Effector memory CD8-positive, alpha-beta T cell (primary cell): Measurements from ENCODE around the gene LY6G6F.

ENCODE experiments used
- ATAC-seq: fragments of 150-1000 bp; cut with Tn5 transposase; replicated peaks from 2 replicates; pipeline ENCODE4 v1.10.0; 2021; ENCODE audit warnings: mild to moderate bottlenecking, moderate library complexity
- DNase-seq, 3 experiments: peaks; one replicate each; pipeline ENCODE4 v3.0.0; 2021
- H3K27ac Mint-ChIP-seq, 2 donors: one replicate each; pipeline ENCODE4 v1.8.0; 2022; ENCODE audit warnings: mild to moderate bottlenecking in 2 of 2, mixed read lengths in 2 of 2, moderate library complexity in 2 of 2
- H3K27me3 Mint-ChIP-seq, 2 donors: one replicate each; pipeline ENCODE4 v1.8.0; 2022; ENCODE audit warnings: mixed read lengths in 2 of 2
- H3K36me3 Mint-ChIP-seq: one replicate; pipeline ENCODE4 v1.8.0; 2022; ENCODE audit warnings: mild to moderate bottlenecking, moderate library complexity, mixed read lengths; ENCODE audit not compliant: insufficient read depth
- H3K4me1 Mint-ChIP-seq, 2 donors: one replicate each; pipeline ENCODE4 v1.8.0; 2022; ENCODE audit warnings: low read depth in 2 of 2, mixed read lengths in 2 of 2
- H3K4me3 Mint-ChIP-seq, 2 donors: one replicate each; pipeline ENCODE4 v1.8.0; 2022; ENCODE audit warnings: mild to moderate bottlenecking in 2 of 2, mixed read lengths in 2 of 2, moderate library complexity in 2 of 2
- H3K9me3 Mint-ChIP-seq, 2 donors: one replicate each; pipeline ENCODE4 v1.8.0; 2022; ENCODE audit warnings: mixed read lengths in 2 of 2

Gene LY6G6F

DNA sequence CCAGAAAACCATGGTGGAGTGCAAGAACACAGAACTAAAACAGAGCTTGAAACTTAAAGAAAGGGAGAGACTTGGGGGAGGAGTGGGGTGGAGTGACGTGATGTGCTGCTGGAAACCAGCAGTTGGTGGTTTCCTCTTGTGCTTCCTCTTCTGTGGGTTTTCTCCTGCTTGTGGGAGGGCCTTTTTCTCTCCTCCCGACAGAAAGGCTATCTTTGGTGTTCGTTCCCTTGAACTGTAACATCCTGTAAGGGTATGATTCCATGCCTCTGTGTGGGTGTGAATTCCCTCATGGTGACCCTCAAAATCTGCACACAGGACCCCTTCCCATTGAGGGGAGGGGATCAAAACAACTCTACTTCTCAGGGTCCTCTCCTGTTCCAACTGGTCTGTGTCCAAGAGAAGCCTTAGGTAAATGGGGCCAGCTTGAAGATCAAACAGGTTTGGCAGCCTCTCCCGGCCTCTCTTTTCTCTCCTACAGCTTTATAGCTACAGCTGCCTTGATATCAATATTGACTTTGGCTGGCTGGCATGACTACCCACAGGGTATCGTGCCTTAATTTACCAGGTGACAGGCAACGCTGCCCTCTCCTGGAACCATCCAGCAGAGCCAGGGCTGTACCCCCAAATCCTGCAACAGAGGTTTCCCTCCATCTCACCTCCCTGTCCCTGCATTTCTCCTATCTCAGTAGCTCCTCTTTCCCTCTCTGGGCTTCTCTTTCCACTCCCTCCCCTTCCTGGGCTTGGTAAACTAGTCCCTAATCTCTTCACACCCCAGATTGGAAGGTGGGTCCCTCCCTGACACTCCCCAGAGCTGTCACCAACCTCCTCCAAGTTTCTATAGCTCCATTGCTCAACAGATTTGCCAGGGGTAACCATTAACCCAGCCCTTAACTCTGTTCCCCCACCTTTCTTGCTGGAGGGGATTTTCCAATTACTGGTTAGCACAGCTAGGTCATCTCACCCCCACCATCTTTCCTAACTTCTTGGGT, 31.6 kb downstream of the LY6G6F start:
- H3K4me3 Mint-ChIP-seq, result peak overlapping the region; percentile 95 to 97
- DNase-seq, result peak; percentile 48 to 52 (median 52)
- H3K27ac Mint-ChIP-seq, result peak overlapping the region; percentile 89 to 90
- peaks cover 54% of the 10 kb centered on the region for H3K36me3 Mint-ChIP-seq
- no peaks in the 10 kb centered on the region for H3K27me3 Mint-ChIP-seq
- H3K4me1 Mint-ChIP-seq, result peaks cover 63 to 75% of the 10 kb centered on the region in 2 donors
- H3K9me3 Mint-ChIP-seq, result no peaks in the 10 kb centered on the region
- ATAC-seq, result peak; percentile 46

DNA sequence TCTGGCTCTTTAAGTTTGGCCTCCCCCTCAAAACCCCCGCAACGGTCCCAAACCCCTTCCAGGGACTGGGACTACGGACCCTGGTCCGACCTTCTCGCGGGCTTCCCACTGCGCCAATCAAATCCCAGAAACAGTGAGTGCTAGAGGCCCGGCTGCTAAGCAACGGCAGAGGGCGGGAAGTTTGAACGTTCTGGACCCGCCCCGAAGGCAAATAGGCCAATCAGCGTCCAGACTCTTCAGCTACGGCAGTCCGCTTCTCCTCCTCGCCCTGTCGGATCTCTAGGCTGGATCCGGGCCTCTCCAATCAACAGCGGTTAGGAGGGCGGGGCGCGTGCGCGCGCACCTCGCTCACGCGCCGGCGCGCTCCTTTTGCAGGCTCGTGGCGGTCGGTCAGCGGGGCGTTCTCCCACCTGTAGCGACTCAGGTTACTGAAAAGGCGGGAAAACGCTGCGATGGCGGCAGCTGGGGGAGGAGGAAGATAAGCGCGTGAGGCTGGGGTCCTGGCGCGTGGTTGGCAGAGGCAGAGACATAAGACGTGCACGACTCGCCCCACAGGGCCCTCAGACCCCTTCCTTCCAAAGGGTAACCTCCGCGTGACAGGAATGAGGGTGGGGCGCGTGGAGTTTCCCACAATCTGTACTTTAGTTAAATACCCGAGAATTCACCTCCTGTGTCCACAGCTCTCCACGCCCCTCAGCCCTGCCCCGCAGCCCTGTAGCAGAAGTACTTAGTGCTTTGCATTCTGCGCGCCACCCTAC, 33.2 kb downstream of the LY6G6F start, which contains the start of gene MSH5:
Gene MSH5, plus strand, starts transcription at position 367 of the 758 bp plus-strand sequence. CDS start 462 bp downstream, outside the sequence.
- Mint-ChIP-seq H3K9me3 (no peaks in the 10 kb centered on the region), H3K36me3 (peaks cover 39% of the 10 kb centered on the region), H3K27me3 (no peaks in the 10 kb centered on the region), H3K4me1 (peaks cover 48 to 64% of the 10 kb centered on the region in 2 donors), H3K4me3 (peak within 1 kb of the TSS; percentile 95 to 97), H3K27ac (peak within 1 kb of the TSS; percentile 89 to 90)
- ATAC-seq, result peak; percentile 85
- DNase-seq, result peak; percentile 91 to 92 (median 92)

DNA sequence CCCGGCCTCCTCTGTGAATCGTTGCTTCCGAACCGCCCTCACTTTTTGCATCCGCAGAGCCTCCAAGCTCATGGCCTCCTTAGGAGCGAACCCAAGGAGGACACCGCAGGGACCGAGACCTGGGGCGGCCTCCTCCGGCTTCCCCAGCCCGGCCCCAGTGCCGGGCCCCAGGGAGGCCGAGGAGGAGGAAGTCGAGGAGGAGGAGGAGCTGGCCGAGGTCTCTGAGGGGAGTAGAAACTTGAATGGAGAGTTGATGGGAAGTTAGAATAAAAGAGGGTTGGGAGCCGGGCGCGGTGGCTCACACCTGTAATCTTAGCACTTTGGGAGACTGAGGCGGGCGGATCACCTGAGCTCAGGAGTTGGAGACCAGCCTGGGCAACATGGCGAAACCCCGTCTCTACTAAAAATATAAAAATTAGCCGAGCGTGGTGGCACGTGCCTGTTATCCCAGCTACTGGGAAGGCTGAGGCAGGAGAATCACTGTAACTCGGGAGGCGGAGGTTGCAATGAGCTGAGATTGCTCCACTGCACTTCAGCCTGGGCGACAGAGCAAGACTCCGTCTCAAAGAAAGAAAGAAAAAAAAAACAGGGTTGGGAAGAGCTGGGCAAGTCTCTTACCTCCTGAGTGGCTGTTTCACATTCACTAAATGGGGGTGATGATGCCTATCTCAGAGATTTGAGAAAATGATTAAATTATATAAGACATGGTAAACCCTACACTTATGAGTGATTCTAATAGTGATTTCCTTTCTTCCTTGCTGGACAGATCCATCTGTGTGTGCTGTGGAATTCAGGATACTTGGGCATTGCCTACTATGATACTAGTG, 33.9 kb downstream of the LY6G6F start:
- peaks cover 47 to 61% of the 10 kb centered on the region in 2 donors for H3K4me1 Mint-ChIP-seq
- no peaks in the 10 kb centered on the region for H3K27me3 Mint-ChIP-seq
- peak overlapping the region; percentile 95 to 97 for H3K4me3 Mint-ChIP-seq
- no peaks in the 10 kb centered on the region for H3K9me3 Mint-ChIP-seq
- ATAC-seq (no peak), DNase-seq (no peak)
- peak overlapping the region; percentile 89 to 90 for H3K27ac Mint-ChIP-seq
- H3K36me3 Mint-ChIP-seq, result peaks cover 35% of the 10 kb centered on the region

DNA sequence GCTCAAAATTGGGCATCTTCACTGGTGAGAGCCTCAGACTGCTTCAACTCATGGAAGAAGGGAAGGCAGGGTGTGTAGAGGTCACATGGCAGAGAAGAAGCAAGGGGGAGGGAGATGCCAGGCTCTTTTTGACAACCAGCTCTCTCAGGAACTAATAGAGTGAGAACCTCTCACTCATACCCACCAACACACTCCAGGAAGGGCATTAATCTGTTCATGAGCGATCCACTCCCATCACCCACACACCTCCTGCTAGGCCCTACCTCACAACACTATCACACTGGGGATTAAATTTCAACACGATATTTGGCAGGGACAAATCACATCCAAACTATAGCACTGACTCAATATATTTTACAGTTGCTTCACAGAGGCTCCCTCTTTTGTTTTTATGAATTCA, 35.1 kb downstream of the LY6G6F start:
- DNase-seq (no peak), ATAC-seq (no peak)
- H3K4me3 Mint-ChIP-seq, result peak overlapping the region; percentile 27 to 97
- H3K27ac Mint-ChIP-seq, result no peak overlapping the region
- no peaks in the 10 kb centered on the region for H3K27me3 Mint-ChIP-seq
- H3K9me3 Mint-ChIP-seq, result no peaks in the 10 kb centered on the region
- H3K4me1 Mint-ChIP-seq, result peaks cover 41 to 49% of the 10 kb centered on the region in 2 donors
- peaks cover 27% of the 10 kb centered on the region for H3K36me3 Mint-ChIP-seq

DNA sequence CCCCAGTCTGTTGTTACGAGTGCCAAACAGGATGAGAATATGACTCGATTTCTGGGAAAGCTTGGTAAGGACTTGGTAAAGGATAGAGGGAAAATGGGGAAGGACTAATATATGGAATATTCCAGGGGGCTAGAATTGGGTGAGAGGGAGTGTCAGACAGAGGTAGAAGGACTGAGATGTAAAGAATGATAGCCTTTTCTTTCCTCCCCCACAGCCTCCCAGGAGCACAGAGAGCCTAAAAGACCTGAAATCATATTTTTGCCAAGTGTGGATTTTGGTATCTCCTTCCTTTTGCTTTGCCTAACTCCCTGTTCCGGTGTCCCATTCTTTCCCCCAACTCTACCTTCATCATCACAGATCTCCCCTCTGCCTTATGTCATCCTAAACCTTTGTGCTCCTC, 36.2 kb downstream of the LY6G6F start:
- H3K27ac Mint-ChIP-seq, result no peak overlapping the region
- H3K4me1 Mint-ChIP-seq, result peaks cover 31 to 38% of the 10 kb centered on the region in 2 donors

DNA sequence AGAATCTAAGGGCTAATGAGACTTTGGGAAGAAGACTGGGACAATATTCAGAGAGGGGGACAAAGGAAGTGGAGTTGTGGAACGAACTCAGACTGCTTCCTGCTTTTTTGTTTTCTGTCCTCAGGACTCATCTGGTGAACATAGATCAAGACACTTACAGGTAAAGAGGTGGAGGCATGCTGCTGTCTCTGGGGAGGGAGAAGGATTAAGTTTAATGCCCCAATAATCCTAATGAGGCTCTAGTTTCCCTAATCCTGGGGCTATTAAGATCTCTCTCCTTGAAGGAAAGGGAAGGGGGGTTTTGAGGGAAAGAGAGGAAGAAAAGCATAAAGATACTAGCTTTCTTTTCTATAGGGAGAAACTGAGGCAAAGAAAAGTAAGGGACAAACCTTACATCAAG, 37.8 kb downstream of the LY6G6F start:
- DNase-seq, result no peak
- no peak for ATAC-seq
- Mint-ChIP-seq H3K27ac (peak overlapping the region in 1 of 2 donors; percentile 10), H3K4me1 (peaks cover 16 to 23% of the 10 kb centered on the region in 2 donors), H3K27me3 (no peaks in the 10 kb centered on the region), H3K9me3 (no peaks in the 10 kb centered on the region), H3K4me3 (no peak overlapping the region), H3K36me3 (peaks cover 22% of the 10 kb centered on the region)

More for the DNA sequence above, 36.2 kb downstream of the LY6G6F start:
- ATAC-seq (no peak), DNase-seq (no peak)
- H3K36me3 Mint-ChIP-seq, result peaks cover 21% of the 10 kb centered on the region
- no peak overlapping the region for H3K4me3 Mint-ChIP-seq
- H3K27me3 Mint-ChIP-seq, result no peaks in the 10 kb centered on the region
- no peaks in the 10 kb centered on the region for H3K9me3 Mint-ChIP-seq

DNA sequence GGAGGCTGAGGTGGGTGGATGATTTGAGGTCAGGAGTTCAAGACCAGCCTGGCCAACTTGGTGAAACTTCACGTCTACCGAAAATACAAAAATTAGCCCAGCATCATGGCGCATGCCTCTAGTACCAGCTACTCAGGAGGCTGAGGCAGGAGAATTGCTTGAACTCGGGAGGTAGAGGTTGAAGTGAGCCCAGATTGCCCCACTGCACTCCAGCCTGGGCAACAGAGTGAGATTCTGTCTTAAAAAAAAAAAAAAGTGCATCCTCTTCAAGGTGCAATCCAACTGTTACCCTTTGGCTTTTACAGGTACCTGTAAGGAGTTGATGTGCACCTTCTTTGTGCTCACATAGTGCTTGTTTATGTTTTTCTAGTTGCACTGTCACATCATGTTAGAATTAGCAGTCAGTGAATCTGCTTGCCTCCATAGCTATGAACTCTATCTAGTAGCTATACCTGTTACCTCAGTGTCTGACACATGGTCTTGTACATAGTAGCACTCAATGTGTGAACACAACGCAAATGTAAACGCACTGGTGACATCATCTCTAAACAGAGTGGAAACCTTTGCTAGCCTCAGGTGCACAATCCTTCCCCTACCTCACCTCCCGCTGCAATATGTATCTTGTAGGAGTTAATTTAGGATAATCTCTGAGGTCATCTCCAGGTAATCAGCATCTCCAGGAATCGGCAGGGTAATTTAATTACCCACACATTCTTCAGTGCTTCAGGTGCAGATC, 42.8 kb downstream of the LY6G6F start:
- Mint-ChIP-seq H3K4me1 (peaks cover 0 to 4% of the 10 kb centered on the region in 2 donors), H3K4me3 (no peak overlapping the region), H3K36me3 (peaks cover 8% of the 10 kb centered on the region), H3K27me3 (no peaks in the 10 kb centered on the region), H3K9me3 (no peaks in the 10 kb centered on the region), H3K27ac (no peak overlapping the region)
- ATAC-seq (no peak), DNase-seq (no peak)

DNA sequence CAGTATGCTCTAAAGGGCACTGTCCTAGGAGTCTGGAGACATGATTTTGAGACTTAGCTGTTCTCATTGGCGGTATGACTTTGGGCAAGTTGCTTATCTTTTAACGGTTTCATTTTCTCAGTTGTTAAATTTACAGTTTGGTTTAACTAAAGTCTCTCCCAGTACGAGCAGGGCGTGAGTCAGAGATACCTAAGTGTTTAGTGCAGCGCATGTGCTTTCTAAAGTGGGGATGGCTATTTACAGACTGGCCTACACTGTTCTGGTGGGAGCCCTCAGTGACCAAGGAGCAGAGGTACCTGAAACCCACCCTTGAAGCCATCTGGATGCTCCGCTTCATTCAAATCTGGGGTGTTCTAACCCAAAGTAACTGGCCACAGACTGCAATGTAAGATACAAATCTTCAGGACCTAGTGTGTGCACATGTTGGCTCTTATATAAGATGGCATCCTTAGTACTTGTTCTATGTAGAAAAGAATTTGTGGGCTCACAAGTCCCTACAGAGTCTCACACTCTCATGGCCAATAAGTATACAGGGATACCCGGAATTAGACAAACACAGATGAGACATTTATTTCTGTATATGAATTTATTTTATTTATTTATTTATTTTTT, 43.9 kb downstream of the LY6G6F start:
- Mint-ChIP-seq H3K36me3 (peaks cover 3% of the 10 kb centered on the region), H3K27me3 (no peaks in the 10 kb centered on the region), H3K27ac (no peak overlapping the region), H3K4me3 (no peak overlapping the region), H3K4me1 (peaks cover 0 to under 1% of the 10 kb centered on the region in 2 donors), H3K9me3 (no peaks in the 10 kb centered on the region)
- DNase-seq, result no peak
- ATAC-seq, result no peak

DNA sequence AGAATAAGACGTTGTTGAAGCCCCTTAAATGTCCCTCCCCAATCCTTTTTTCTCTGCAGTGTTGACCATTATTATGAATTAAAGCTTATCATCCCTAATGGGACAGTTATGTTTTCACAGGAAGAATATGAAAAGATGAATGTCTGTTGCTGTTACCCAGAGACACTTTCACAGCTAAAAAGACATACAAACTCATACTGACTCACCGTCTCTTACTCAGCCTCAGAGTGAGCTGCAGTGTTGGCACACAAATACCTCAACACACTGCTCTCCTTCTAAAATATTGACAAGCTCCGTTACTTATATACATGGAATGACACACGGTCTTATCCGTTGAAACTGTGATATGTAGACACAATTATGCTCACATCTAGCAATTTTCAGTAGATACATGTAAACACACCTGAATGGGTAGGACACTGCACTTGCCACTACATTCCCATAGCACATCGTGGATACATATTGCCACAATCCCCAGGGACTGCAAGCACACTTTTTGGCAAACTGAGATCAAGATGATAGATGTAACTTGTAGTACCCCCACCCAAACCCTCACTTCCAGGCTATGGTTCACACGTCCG, 46.2 kb downstream of the LY6G6F start:
- Mint-ChIP-seq H3K27ac (no peak overlapping the region), H3K27me3 (no peaks in the 10 kb centered on the region), H3K4me1 (peaks cover 0 to 4% of the 10 kb centered on the region in 2 donors), H3K9me3 (no peaks in the 10 kb centered on the region), H3K36me3 (peaks cover 3% of the 10 kb centered on the region), H3K4me3 (no peak overlapping the region)
- DNase-seq (no peak), ATAC-seq (no peak)

DNA sequence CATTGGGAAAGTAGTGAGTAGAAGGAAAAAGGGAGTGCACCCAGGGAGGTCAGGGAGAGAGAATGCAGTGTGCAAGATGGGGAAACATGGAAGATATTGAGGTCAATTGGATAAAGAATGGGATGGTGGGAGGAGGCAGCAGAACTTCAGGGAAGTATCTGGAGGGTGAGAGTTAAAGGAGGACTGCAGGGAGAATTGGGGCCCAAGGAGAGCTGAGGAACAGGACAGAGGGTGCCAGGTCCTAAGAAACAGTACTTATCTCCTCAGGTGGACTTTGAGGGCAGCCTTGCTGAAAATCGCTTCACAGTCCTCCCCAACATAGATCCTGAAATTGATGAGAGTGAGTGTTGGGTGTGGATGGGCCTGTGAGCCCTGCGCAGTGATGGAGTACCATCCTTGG, 51.6 kb downstream of the LY6G6F start:
- Mint-ChIP-seq H3K36me3 (peaks cover 4% of the 10 kb centered on the region), H3K4me1 (peaks cover 0 to 4% of the 10 kb centered on the region in 2 donors), H3K27me3 (no peaks in the 10 kb centered on the region), H3K27ac (no peak overlapping the region), H3K9me3 (no peaks in the 10 kb centered on the region), H3K4me3 (no peak overlapping the region)
- no peak for ATAC-seq
- no peak for DNase-seq
